Activated naive CD4-positive, alpha-beta T cell treated with anti-CD3 and anti-CD28 coated beads, Interleukin-2, amount 50 U/mL, for 16 hours (primary cell): ENCODE data around the gene FOXE3.

ENCODE experiments used
- DNase-seq: peaks from one replicate; pipeline ENCODE4 v3.0.0-alpha.2; 2020

The FOXE3 gene

GRCh38 chr1:47436304-47436978, 20.4 kb downstream of the FOXE3 start:
- peak; percentile 78 for DNase-seq

- no peak for DNase-seq
Observed at GRCh38 chr1:47436979-47437446, 20.9 kb downstream of the FOXE3 start.

GRCh38 chr1:47437447-47438164, 21.5 kb downstream of the FOXE3 start, which contains the start of gene FOXD2:
TSS of gene FOXD2 (plus strand) at chr1:47438044. CDS start at chr1:47438136, 92 bp downstream.
- DNase-seq: peak; percentile 91

- peak; percentile 38 for DNase-seq
Observed at GRCh38 chr1:47438165-47439016, 22.3 kb downstream of the FOXE3 start.

- DNase-seq: no peak
Observed at GRCh38 chr1:47439017-47439818, 23.1 kb downstream of the FOXE3 start.

- no peak for DNase-seq
Observed at GRCh38 chr1:47439819-47440598, 23.9 kb downstream of the FOXE3 start.

- DNase-seq: no peak
Observed at GRCh38 chr1:47440599-47441081, 24.6 kb downstream of the FOXE3 start.

GRCh38 chr1:47441450-47442106, 25.5 kb downstream of the FOXE3 start:
- no peak for DNase-seq

- DNase-seq: no peak
Observed at GRCh38 chr1:47442202-47442601, 26.1 kb downstream of the FOXE3 start.

GRCh38 chr1:47442842-47443529, 26.9 kb downstream of the FOXE3 start:
- no peak for DNase-seq

GRCh38 chr1:47443530-47444296, 27.6 kb downstream of the FOXE3 start:
- no peak for DNase-seq

GRCh38 chr1:47444297-47444561, 28.1 kb downstream of the FOXE3 start:
- no peak for DNase-seq

- no peak for DNase-seq
Observed at GRCh38 chr1:47444562-47445465, 28.7 kb downstream of the FOXE3 start.

GRCh38 chr1:47445823-47446550, 29.9 kb downstream of the FOXE3 start:
- no peak for DNase-seq

GRCh38 chr1:47448462-47449222, 32.6 kb downstream of the FOXE3 start:
- no peak for DNase-seq

- DNase-seq: no peak
Observed at GRCh38 chr1:47449822-47450552, 33.9 kb downstream of the FOXE3 start.
